Epithelial cell of proximal tubule (primary cell): ENCODE measurements around the gene SPAG7. TPM values are rescaled to one million over a fixed set of nuclear protein-coding genes. Genes with fewer than 3 reads are reported as not detected.
A peak's percentile ranks its signal among the peaks of the same experiment; 100 is the strongest.

Experiments used
- DNase-seq: peaks from one replicate; pipeline ENCODE4 v3.0.0-alpha.2; 2011; ENCODE audit warnings: low read depth
- H3K4me3 ChIP-seq: 2 replicates; pipeline ENCODE4 v1.5.1; 2011; ENCODE audit warnings: low read depth, mild to moderate bottlenecking, low read length
- total RNA-seq: library from RNA; depleted of rRNA; stranded (reverse); fragments of >200 nt; gene quantifications from 2 replicates; pipeline ENCODE4 v1.2.3, GENCODE V29; 2015
- TF ChIP-seq, protein P1 (sequence below): conservative IDR thresholded peaks from 2 replicates; pipeline ENCODE4 v1.5.1; 2012; ENCODE audit warnings: low read depth, mild to moderate bottlenecking, low read length

The SPAG7 gene, protein sequence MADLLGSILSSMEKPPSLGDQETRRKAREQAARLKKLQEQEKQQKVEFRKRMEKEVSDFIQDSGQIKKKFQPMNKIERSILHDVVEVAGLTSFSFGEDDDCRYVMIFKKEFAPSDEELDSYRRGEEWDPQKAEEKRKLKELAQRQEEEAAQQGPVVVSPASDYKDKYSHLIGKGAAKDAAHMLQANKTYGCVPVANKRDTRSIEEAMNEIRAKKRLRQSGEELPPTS
- 67.7 and 80.8 TPM in 2 replicates for total RNA-seq

DNA sequence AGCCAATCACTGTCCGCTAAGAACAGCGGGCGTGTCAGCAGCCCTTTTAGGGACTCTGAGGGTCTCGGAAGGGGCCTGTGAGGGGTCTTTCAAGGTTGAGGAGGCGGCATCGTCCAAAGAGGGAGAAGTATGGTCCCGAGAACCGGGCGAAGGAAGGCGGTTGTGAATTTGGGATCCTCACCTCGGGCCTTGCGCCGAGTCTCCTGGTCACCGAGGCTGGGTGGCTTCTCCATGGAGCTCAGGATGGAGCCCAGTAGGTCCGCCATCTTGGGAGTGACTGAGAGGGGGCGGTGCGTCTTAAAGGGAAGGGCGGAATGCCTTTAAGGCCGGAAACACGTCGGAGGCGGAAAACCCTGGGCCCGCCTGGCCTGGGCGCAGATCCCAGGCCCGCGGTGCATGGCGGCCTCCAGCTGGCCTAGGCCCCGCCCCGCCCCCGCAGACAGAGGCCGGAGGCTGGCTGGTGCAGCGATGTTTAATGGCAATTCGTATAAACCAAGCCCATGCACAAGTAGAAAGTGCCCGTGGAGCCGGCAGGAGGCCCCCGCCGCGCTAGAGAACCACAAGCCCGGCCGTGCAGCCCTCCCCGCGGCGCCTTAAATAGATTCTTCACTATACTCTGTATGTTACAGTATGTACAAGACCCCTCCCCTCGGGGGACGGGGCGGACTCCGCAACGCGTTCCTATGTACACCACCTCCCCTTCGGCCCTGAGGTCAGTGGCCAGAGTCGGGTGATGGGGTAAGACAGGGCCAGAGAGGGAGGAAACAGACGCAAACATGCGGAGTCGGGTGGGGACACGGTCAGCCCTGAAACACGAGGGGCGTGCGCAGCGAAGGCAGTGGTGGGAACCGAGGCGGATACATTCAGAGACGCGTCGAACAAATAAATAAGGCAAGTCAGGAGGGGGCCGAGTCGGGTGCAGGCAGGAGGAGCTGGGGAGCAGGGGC lies at the start of gene SPAG7:
TSS of gene SPAG7 (minus strand) at position 279 of the 947 bp plus-strand sequence. CDS start at position 266, 13 bp downstream.
- DNase-seq, result peak; percentile 86
- peak within 1 kb of the TSS; percentile 82 for H3K4me3 ChIP-seq
- TF ChIP-seq, protein P1, sequence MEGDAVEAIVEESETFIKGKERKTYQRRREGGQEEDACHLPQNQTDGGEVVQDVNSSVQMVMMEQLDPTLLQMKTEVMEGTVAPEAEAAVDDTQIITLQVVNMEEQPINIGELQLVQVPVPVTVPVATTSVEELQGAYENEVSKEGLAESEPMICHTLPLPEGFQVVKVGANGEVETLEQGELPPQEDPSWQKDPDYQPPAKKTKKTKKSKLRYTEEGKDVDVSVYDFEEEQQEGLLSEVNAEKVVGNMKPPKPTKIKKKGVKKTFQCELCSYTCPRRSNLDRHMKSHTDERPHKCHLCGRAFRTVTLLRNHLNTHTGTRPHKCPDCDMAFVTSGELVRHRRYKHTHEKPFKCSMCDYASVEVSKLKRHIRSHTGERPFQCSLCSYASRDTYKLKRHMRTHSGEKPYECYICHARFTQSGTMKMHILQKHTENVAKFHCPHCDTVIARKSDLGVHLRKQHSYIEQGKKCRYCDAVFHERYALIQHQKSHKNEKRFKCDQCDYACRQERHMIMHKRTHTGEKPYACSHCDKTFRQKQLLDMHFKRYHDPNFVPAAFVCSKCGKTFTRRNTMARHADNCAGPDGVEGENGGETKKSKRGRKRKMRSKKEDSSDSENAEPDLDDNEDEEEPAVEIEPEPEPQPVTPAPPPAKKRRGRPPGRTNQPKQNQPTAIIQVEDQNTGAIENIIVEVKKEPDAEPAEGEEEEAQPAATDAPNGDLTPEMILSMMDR, result no peak

DNA sequence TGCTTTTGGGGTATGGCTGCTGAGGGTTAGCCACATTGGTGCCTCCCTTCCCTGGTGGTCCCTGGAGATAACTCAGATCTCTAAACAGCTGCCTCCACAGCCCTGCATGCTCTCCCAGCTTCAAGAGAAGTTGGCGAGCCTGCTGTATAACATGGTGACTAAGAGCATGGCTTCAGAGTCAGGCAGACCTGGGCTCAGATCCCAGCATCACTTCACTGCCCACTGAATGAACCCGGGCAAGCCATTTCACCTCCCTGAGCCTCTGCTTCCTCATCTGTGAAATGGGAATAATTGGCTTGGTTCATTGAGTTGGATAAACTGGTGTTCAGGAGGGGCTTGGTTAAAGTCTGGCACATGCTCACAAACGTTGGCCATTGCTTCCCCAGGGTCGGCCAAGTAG lies 46.7 kb upstream of the SPAG7 start:
- no peak overlapping the region for H3K4me3 ChIP-seq
- DNase-seq, result no peak
- TF ChIP-seq, protein P1, result no peak

DNA sequence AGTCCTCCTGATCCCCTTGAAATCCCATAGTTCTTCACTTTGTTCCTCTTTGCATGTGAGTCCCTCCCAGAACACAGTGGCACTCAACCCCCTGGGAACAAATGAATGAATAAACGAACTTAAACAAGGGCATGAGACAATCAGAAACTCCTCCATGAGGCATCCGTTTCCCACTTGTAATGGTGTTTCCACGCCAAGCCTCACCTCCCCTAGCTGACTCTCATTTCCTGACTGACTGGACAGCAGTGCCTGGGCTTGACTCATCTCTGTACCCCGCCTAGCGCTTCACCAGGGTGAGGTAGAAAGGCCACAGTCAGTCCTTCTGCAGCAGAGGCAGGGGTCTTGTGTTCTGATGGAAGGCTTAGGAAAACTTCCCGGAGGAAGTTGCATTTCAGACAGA lies 44.3 kb upstream of the SPAG7 start:
- no peak for DNase-seq
- TF ChIP-seq, protein P1, result no peak
- no peak overlapping the region for H3K4me3 ChIP-seq

DNA sequence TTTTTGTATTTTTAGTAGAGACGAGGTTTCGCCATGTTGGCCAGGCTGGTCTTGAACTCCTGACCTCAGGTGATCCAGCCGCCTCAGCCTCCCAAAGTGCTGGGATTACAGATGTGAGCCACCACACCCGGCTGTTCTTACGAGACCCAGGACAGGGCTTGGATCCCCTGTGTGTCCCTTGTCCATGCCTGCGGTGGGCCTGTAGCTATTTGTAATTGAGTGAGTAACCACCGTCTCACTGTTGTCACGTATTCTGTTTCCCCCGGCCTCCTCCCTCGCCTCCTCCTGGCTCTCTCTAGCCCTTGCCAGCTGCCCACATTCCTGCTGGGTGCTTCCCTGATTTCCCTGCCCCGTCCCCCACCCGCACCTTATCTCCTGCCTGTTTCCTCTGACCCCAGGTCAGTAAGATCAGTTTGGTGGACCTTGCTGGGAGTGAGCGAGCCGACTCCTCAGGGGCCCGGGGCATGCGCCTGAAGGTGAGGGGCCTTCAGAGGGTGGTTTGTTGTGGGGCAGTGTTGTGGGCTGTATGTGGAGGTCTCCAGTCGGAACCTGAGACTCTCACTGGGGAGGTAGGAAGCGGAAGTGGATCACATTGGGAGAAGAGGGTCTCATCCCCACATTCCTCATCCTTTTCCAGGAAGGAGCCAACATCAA lies 35.7 kb upstream of the SPAG7 start:
- no peak overlapping the region for H3K4me3 ChIP-seq
- no peak for DNase-seq
- TF ChIP-seq, protein P1, result no peak

DNA sequence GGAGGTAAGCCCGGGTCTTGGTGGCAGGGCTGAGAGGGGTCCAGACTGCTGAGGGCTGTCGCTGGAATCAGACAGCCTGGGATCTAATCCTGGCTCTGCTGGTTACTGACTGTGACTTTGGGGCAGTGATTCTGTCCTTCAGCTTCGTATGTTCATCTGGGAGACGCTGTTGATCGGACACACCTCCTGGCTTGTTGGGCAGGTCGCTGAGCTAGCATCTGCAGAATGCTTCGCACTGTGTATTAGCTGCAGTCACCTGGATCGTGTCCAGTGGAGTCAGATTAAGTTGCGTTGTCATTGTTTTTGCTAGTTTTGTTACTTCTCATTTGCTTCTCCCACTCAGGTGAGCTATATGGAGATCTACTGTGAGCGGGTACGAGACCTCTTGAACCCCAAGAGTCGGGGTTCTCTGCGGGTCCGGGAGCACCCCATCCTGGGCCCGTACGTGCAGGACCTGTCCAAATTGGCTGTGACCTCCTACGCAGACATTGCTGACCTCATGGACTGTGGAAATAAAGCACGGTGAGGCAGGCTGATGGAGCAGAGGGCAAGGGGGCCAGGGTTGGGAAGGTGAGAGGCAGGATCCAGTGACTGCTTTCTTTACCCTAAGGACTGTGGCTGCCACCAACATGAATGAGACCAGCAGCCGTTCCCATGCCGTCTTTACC lies 34.6 kb upstream of the SPAG7 start:
- no peak for DNase-seq
- TF ChIP-seq, protein P1, result no peak
- no peak overlapping the region for H3K4me3 ChIP-seq

DNA sequence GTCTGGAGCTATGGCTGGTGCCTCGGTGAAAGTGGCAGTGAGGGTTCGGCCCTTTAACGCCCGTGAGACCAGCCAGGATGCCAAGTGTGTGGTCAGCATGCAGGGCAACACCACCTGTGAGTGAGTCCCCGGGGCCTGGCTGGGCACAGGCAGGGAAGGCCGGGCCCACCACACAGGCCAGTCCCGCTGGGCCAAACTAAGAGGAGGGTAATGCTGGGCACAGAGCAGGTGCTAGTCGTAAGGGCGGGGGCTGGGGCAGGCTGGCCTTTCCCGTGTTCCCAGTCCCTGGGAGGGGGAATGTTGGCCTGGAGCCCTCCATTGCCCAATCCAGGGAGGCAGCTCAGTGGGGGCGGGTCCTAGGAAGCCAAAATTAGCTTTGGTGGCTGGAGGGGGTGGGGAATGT lies 32.6 kb upstream of the SPAG7 start:
- H3K4me3 ChIP-seq, result no peak overlapping the region
- no peak for DNase-seq
- TF ChIP-seq, protein P1, result no peak
